Lung (tissue), 12 donors: ENCODE data around the gene RSPH9. TPM values are rescaled to one million over a fixed set of nuclear protein-coding genes. Genes with fewer than 3 reads are reported as not detected.

Source experiments
- ATAC-seq: fragments of 200-7000 bp; cut with Tn5 transposase; one replicate; pipeline ENCODE4 v1.9.1; 2020; ENCODE audit warnings: moderate number of reproducible peaks; ENCODE audit not compliant: insufficient read depth, low FRiP score
- DNase-seq, 3 donors: peaks; one replicate each; pipeline ENCODE4 v3.0.0-alpha.2; 2013 to 2017
- H3K27ac ChIP-seq, 2 donors: one replicate each; pipeline ENCODE4 v1.5.1; 2013; ENCODE audit warnings: mild to moderate bottlenecking in 2 of 2, moderate library complexity in 2 of 2, control low read depth in 1 of 2, inconsistent platforms in 1 of 2, low read depth in 1 of 2, low read length in 1 of 2
- H3K27me3 ChIP-seq, 3 donors: one replicate each; pipeline ENCODE4 v1.5.1; 2013; ENCODE audit warnings: low read length in 2 of 3; ENCODE audit not compliant: control insufficient read depth in 3 of 3, insufficient read depth in 3 of 3
- H3K36me3 ChIP-seq, 4 donors: one replicate each; pipeline ENCODE4 v1.5.1; 2013; ENCODE audit warnings: low read length in 4 of 4, mild to moderate bottlenecking in 1 of 4, moderate library complexity in 1 of 4; ENCODE audit not compliant: control insufficient read depth in 4 of 4, insufficient read depth in 4 of 4
- H3K4me1 ChIP-seq, 5 donors: one replicate each; pipeline ENCODE4 v1.5.1; 2013; ENCODE audit warnings: low read length in 5 of 5, mild to moderate bottlenecking in 2 of 5, moderate library complexity in 1 of 5; ENCODE audit not compliant: control insufficient read depth in 5 of 5, insufficient read depth in 5 of 5
- H3K4me3 ChIP-seq: one replicate; pipeline ENCODE4 v1.5.1; 2013; ENCODE audit warnings: mild to moderate bottlenecking, control low read depth, moderate library complexity
- H3K9ac ChIP-seq, 2 donors: one replicate each; pipeline ENCODE4 v1.5.1; 2013; ENCODE audit warnings: low read length in 2 of 2, control low read depth in 1 of 2; ENCODE audit not compliant: insufficient read depth in 1 of 2
- H3K9me3 ChIP-seq, 4 donors: one replicate each; pipeline ENCODE4 v1.5.1; 2013; ENCODE audit warnings: low read length in 3 of 4, mild to moderate bottlenecking in 1 of 4, moderate library complexity in 1 of 4; ENCODE audit not compliant: control insufficient read depth in 4 of 4, insufficient read depth in 3 of 4
- CTCF ChIP-seq: IDR thresholded peaks from 2 replicates; pipeline ENCODE4 v1.5.1; 2012; ENCODE audit warnings: mild to moderate bottlenecking; ENCODE audit errors: control extremely low read depth, extremely low read depth
- WGBS, 2 donors: extraction: QIAGEN DNeasy Blood & Tissue Kit; methylation state at CpG; one replicate each; pipeline ENCODE4 v1.1.7; 2013; 5-methylcytosine and 5-hydroxymethylcytosine counted together
- polyA plus RNA-seq, 2 donors: library from polyadenylated mRNA; stranded (reverse); fragments of 200-250 nt; gene quantifications; one replicate each; pipeline ENCODE4 v1.2.1, GENCODE V29; 2013
- total RNA-seq, 2 donors: library from RNA; depleted of rRNA in 1 of 2; stranded (reverse); fragments of >200 nt in 1 of 2; gene quantifications; one replicate each; pipeline ENCODE4 v1.2.1, GENCODE V29; 2014 to 2021
- donor health status: control.
- donor health status: control.
- donor health status: Bipolar disorder and iron deficiency.
- donor health status: healthy.
- donor health status: DM: yes; HTN: yes; CAD: no.

The RSPH9 gene
- total and polyA plus RNA-seq, 4 donors = 1.7 to 6.4 (median 4.6) TPM

- DNase-seq (no peak), ATAC-seq (no peak)
- H3K27me3 ChIP-seq = no peaks in the 10 kb centered on the region
- peaks cover 3 to 23% (median 8%) of the 10 kb centered on the region in 5 donors for H3K4me1 ChIP-seq
- no peak overlapping the region for H3K4me3 ChIP-seq
- peaks cover 23 to 47% (median 45%) of the 10 kb centered on the region in 4 donors for H3K36me3 ChIP-seq
- no peak overlapping the region for H3K9ac ChIP-seq
- H3K9me3 ChIP-seq = no peaks in the 10 kb centered on the region
- 95 to 99% methylated on average over 16 of the region's 16 CpGs for WGBS, 2 donors
- no peak for TF ChIP-seq CTCF
- H3K27ac ChIP-seq = no peak overlapping the region
Measured at GRCh38 chr6:43625393-43625992, 19.3 kb upstream of the RSPH9 start.

- H3K27me3 ChIP-seq = no peaks in the 10 kb centered on the region
- no peak overlapping the region for H3K4me3 ChIP-seq
- peak overlapping the region; percentile 59 to 78 for H3K27ac ChIP-seq
- 45 to 59% methylated on average over 5 of the region's 5 CpGs for WGBS, 2 donors
- DNase-seq = peak; percentile 77 to 85 (median 78)
- H3K4me1 ChIP-seq = peaks cover 3 to 25% (median 8%) of the 10 kb centered on the region in 5 donors
- H3K9me3 ChIP-seq = no peaks in the 10 kb centered on the region
- no peak for TF ChIP-seq CTCF
- H3K9ac ChIP-seq = peak overlapping the region in 1 of 2 donors; percentile 27
- ATAC-seq = no peak
- H3K36me3 ChIP-seq = peaks cover 14 to 32% (median 30%) of the 10 kb centered on the region in 4 donors
Measured at GRCh38 chr6:43627008-43627825, 17.6 kb upstream of the RSPH9 start.

- TF ChIP-seq CTCF = no peak
- Histone ChIP-seq H3K27ac (peak overlapping the region; percentile 79 to 99), H3K9ac (peak overlapping the region; percentile 41 to 97), H3K27me3 (no peaks in the 10 kb centered on the region), H3K36me3 (peaks cover 11 to 25% (median 22%) of the 10 kb centered on the region in 4 donors), H3K9me3 (no peaks in the 10 kb centered on the region), H3K4me3 (peak overlapping the region; percentile 59), H3K4me1 (peaks cover 3 to 25% (median 8%) of the 10 kb centered on the region in 5 donors)
- ATAC-seq (no peak), DNase-seq (peak; percentile 68 to 74 (median 70))
- WGBS, 2 donors = 2 to 6% methylated on average over 25 of the region's 25 CpGs
Measured at GRCh38 chr6:43628393-43629103, 16.3 kb upstream of the RSPH9 start.
